Limb (tissue), 2 donors: ENCODE data around the gene BCL7B.
"Not testable (repeated sequence)": the region's sequence is repeated elsewhere in the genome, so short reads cannot be mapped to it uniquely, and the experiment has no call there.

ENCODE experiments used
- DNase-seq, 2 donors: peaks; one replicate each; pipeline ENCODE4 v3.0.0-alpha.2; 2016; ENCODE audit errors: extremely low spot score in 2 of 2

The BCL7B gene

DNA sequence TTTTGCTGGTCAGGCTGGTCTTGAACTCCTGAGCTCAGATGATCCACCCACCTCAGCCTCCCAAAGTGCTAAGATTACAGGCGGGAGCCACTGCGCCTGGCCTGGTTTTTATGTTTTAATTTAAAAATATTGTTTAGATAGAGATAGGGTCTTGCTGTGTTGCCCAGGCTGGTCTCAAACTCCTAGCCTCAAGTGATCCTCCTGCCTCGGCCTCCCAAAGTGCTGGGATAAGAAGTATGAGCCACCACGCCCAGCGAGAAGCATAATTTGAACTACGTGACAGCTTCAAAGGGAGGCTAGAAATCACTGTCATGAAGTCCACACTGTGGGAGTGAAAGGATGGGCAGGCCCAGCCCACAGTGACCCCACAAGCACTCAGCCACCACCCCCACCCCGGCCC lies 21.6 kb downstream of the BCL7B start:
- not testable (repeated sequence) for DNase-seq

- no peak for DNase-seq
These were observed 23.7 kb downstream of the BCL7B start for GRCh38 chr7:73533742-73534141.

GRCh38 chr7:73532224-73532623 lies 25.3 kb downstream of the BCL7B start:
- DNase-seq: no peak

DNA sequence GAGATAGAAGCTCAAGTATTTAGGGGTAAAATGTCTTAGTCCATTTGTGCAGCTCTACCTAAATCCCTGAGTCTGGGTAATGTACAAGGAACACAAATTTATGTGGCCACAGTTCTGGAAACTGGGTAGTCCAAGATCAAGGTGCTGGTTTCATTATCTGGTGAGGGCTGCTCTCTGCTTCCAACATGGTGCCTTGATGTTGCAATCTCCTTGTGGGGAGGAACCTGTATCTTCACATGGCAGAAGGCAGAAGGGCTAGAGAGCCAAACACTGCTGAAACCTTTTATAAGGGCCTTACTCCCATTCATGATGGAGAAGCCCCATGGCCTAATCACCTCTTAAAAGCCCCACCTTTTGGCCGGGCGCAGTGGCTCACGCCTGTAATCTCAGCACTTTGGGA lies 26.7 kb downstream of the BCL7B start:
- DNase-seq: no peak

DNA sequence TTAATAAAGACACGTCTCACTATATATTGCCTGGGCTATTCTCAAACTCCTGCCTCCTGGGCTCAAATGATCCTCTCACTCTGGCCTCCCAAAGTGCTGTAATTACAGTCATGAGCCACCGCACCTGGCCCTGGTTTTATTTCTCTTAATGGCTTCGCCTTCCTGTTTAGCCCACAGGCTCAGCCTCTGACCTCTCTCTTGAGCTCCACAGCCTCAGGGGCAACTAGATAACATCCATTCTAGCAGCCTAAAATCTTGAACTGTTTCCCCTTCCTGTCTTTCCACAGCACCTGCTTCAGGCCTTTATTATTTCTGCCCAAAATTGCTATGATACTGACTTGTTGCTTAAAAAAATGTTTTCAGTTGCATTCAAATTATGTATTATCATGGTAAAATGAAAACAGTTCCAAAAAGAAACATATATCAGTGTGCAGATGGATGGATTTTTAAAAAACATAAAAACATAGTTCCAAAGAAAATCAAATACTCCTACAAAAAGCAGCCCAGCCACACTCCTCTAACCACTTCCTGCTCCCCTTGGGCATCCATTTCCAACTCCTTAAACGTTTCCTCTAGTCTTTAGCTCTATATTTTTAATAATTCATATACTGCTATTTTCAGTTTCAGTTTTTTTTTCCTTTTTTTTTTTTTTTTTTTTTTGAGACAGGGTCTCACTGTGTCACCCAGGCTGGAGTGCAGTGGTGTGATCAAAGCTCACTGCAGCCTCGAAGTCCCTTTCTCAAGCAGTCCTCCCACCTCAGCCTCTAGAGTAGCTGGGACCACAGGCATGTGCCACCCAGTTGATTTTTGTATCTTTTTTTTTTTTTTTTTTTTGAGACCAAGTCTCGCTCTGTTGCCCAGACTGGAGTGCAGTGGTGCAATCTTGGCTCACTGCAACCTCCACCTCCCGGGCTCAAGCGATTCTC lies 30.3 kb downstream of the BCL7B start:
- no peak for DNase-seq

DNA sequence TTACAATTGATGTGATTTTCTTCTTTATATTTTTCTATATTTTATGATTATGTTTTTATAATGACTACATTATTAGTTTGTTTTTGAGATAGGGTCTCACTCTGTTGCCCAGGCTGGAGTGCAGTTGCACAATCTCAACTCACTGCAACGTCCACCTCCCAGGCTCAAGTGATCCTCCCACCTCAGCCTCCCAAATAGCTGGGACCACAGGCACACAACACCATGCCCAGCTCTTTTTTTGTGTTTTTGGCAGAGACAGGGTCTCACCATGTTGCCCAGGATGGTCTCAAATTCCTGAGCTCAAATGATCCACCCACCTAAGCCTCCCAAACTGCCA lies 31.4 kb downstream of the BCL7B start:
- DNase-seq: not testable (repeated sequence)

DNA sequence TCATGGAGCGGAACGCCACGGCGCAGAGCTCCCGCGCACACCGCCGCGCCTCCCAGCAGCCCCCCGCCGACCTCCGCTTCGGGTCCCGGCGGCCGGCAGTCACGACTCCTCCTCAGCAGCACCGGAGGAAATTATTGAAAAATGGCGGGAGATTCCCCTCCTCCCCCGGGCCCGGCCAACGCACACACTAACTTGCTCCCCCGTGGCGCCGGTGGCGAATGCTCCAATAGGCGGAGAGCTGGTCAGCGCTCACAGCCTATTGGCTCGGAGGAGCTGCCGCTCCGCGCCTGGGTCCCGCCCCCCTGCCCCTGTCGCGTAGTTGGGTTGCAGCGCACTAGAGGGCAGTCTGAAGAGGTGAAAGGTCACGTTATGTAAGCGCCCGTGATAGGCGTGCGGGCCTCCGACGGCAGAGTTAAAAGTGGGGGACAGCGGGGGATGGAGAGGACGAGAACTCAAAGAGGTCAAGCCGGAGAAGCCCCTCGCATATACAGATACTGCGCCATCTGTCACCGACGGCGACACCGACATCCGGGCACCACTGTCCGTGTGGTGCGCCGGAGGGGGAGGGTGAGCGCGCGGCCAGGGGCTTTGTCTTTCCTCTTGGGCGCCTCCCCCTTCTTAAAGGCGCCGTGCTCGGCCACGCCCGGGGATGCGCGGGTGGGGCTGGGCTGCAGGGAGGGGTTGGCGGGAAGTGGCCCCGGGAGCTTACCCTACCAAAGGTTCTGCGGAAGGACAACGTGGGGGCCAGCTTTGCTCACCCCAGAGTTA lies 35.2 kb downstream of the BCL7B start, which contains the start of gene BAZ1B:
Gene BAZ1B (minus strand): TSS at position 189 of the 768 bp plus-strand sequence. CDS start 360 bp downstream, outside the sequence.
- DNase-seq: peak; percentile 97 to 98

- no peak for DNase-seq
These were observed 35.8 kb downstream of the BCL7B start for GRCh38 chr7:73521636-73522104.

GRCh38 chr7:73520673-73521635 lies 36.5 kb downstream of the BCL7B start:
- no peak for DNase-seq

DNA sequence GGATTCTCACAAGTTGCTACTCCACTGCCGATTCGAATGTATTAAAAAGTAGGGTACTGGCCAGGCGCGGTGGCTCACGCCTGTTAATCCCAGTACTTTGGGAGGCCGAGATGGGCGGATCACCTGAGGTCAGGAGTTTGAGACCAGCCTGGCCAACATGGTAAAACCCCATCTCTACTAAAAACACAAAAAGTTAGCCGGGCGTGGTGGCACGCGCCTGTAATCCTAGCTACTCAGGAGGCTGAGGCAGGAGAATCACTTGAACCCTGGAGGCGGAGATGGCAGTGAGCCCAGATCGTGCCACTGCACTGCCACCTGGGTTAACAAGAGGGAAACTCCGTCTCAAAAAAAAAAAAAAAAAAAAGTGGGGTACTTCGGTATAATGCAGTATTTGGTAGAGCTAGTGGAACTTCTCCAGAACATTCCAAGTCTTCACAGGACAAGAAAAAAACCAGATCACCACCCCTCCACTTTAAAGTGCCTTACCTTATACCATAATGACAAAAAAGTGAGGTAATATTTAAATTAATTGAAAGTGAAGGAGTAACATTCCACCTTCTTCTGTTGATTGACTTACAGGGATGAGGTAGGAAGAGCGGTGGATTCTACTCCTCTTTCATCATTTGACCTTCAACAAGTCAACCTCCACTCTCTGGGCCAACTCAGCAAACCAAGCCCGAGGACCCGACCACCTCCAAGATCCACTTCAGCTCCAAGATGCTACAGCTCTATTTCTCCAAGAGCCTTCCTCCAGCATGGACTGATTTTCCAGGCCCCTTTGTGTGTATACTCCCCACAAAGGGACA lies 37.4 kb downstream of the BCL7B start:
- DNase-seq: no peak

DNA sequence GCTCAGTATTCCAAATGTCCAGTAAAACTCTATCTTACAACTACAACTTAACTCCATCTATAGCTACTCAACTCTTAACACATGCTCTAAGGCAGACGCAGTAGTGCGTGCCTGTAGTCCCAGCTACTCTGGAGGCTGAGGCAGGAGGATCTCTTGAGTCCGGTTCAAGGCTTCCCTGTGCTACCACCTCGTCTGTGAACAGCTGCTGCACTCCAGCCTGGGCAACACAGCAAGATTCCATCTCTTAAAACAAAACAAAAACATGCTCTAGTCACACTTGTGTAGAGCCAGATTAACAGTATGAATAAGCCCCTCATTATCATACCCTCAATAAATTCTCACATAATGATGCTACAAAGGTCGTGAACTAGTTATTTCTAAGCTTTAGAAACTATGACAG lies 39.0 kb downstream of the BCL7B start:
- DNase-seq: no peak

- DNase-seq: no peak
These were observed 40.1 kb downstream of the BCL7B start for GRCh38 chr7:73517241-73517995.

DNA sequence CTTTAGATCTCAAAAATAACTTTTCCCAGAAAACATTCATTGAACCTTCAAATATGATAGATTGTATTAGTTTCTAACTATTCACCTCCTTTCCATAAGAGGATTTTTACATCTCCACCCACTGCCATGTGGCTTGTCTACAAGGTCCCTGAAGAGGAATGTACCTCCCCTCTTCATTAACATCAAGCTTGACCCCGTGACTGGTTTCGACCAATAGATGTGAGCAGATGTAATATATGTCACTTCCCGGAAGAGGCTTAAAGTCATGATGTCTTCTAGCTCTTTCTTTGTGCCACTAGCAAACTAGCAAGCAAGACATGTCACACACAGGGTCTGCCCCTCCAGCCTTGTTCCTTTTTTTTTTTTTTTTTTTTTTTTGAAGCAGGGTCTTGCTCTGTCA lies 42.3 kb downstream of the BCL7B start:
- no peak for DNase-seq

- DNase-seq: no peak
These were observed 45.3 kb downstream of the BCL7B start for GRCh38 chr7:73512018-73512780.

GRCh38 chr7:73509463-73509862 lies 48.0 kb downstream of the BCL7B start:
- no peak for DNase-seq

GRCh38 chr7:73507556-73507955 lies 49.9 kb downstream of the BCL7B start:
- DNase-seq: no peak

DNA sequence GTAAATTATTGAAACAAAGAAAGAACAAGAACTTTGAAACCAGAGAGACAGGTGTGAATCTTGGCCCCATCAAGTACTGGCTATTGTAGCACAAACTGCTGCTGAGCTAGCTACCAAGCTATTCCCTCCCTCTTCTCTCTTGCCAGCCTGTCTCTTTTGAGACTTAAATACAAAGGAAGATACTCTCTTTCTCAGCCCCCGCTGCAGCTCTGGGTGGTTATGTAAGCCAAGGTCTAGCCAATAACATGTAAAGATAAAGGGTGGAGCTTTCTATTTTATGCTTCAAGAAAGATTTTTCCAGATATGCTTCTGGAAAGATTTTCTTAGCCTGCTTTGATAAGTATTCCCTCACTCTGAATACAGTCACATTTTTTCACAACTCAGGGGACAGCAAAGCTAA lies 52.6 kb downstream of the BCL7B start:
- DNase-seq: no peak

- no peak for DNase-seq
These were observed 53.5 kb downstream of the BCL7B start for GRCh38 chr7:73504017-73504416.

- DNase-seq: no peak
These were observed 54.3 kb downstream of the BCL7B start for GRCh38 chr7:73503229-73503628.
